ENCODE measurements around the gene SIRT7. TPM values are rescaled to one million over a fixed set of nuclear protein-coding genes. Genes with fewer than 3 reads are reported as not detected.

SIRT7 gene
- total RNA-seq, 1 donor from 2014 or later, result 26.4 TPM

DNA sequence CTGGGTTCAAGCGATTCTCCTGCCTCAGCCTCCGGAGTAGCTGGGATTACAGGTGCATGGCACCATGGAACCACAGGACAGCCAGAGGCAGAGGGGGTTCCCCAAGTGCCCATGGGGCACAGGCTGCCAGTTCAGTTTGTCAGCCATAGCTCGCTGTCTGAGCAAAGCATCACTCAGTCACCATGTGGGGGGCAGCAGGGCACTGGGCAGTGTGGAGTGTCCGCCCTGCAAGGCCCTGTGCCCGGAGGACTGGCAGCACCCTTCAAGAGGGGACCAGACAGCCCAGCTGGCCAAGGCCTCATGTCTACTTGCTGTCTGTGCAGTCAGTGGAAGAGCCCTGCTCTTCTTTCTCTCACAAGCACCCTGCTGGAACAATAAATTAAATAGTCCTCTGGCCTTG is 33.0 kb downstream of the SIRT7 start:
- no peak for DNase-seq (ENCODE audit: low read depth)
- H3K4me3 ChIP-seq (ENCODE audit: low read depth, low read length), result no peak overlapping the region
- TF ChIP-seq, protein P1, sequence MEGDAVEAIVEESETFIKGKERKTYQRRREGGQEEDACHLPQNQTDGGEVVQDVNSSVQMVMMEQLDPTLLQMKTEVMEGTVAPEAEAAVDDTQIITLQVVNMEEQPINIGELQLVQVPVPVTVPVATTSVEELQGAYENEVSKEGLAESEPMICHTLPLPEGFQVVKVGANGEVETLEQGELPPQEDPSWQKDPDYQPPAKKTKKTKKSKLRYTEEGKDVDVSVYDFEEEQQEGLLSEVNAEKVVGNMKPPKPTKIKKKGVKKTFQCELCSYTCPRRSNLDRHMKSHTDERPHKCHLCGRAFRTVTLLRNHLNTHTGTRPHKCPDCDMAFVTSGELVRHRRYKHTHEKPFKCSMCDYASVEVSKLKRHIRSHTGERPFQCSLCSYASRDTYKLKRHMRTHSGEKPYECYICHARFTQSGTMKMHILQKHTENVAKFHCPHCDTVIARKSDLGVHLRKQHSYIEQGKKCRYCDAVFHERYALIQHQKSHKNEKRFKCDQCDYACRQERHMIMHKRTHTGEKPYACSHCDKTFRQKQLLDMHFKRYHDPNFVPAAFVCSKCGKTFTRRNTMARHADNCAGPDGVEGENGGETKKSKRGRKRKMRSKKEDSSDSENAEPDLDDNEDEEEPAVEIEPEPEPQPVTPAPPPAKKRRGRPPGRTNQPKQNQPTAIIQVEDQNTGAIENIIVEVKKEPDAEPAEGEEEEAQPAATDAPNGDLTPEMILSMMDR (IDR thresholded peaks at IDR 0.05; ENCODE audit: insufficient read depth, low read length, poor library complexity, severe bottlenecking), result no peak
- H3K36me3 ChIP-seq (ENCODE audit: control insufficient read depth, insufficient read depth, low read length), result peaks cover 8% of the 10 kb centered on the region
- H3K27me3 ChIP-seq (ENCODE audit: control insufficient read depth, insufficient read depth, low read length), result no peaks in the 10 kb centered on the region

DNA sequence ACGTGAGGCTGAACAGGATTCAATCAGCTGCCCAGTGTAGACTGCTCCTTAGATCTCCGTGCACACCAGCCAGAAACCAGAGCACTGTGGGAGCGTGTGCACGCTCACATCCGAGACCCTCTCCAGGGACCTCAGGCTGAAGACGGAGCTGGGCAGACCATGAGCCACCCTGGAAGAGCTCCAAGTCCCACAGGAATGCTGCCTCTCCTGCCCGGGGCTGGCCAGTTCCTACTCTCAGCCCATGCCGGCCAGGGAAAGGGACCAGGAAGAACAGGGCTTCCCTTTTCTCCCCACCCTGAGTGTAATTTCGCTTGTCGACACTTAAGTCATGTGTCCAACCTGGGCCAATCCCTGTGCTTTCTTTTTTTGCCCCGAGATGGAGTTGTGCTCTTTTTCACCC is 33.5 kb downstream of the SIRT7 start:
- Histone ChIP-seq H3K36me3 (ENCODE audit: control insufficient read depth, insufficient read depth, low read length) (peaks cover 8% of the 10 kb centered on the region), H3K27me3 (ENCODE audit: control insufficient read depth, insufficient read depth, low read length) (no peaks in the 10 kb centered on the region), H3K4me3 (ENCODE audit: low read depth, low read length) (no peak overlapping the region)
- no peak for DNase-seq (ENCODE audit: low read depth)
- TF ChIP-seq, protein P1 (IDR thresholded peaks at IDR 0.05; ENCODE audit: insufficient read depth, low read length, poor library complexity, severe bottlenecking), result no peak

DNA sequence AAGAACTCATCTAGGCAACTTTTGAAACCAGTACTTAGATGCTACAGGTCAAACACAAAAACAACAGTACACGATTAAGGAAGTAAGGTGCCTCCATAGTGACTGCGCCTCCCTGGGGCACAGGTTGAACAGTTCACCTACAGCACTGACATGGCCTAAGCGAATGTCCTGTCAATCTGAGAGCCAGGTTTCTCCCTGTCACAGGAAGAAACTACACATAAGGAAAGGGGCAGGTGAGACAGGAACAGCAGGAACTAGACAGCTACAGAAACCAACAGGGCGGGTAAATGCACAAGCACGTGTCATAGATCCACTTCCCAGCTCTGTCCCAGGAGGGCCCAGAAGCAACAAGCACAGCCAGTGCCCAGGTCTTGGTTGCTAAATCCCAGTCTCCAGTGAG is 38.9 kb downstream of the SIRT7 start:
- Histone ChIP-seq H3K36me3 (ENCODE audit: control insufficient read depth, insufficient read depth, low read length) (no peaks in the 10 kb centered on the region), H3K27me3 (ENCODE audit: control insufficient read depth, insufficient read depth, low read length) (no peaks in the 10 kb centered on the region), H3K4me3 (ENCODE audit: low read depth, low read length) (no peak overlapping the region)
- TF ChIP-seq, protein P1 (IDR thresholded peaks at IDR 0.05; ENCODE audit: insufficient read depth, low read length, poor library complexity, severe bottlenecking), result no peak
- DNase-seq (ENCODE audit: low read depth), result no peak

DNA sequence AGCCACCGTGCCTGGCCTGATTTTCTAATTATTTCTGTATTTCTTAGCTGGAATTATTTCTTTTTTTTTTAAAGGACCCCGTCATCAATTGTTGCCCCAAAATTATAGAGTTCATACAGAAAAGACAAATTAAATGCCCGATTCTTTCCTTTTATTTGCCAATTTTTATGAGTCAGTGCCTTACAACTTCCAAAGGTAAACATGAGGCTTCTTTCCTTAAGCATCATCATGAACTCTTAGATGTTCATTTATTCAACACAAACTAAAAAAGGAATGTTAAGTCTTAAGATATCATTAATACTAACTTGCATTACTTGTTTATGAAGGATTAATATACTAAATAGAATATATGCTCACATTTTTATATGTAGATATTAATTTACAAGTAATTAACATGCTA is 39.7 kb downstream of the SIRT7 start:
- no peak overlapping the region for H3K4me3 ChIP-seq (ENCODE audit: low read depth, low read length)
- DNase-seq (ENCODE audit: low read depth), result no peak
- TF ChIP-seq, protein P1 (IDR thresholded peaks at IDR 0.05; ENCODE audit: insufficient read depth, low read length, poor library complexity, severe bottlenecking), result no peak
- H3K36me3 ChIP-seq (ENCODE audit: control insufficient read depth, insufficient read depth, low read length), result no peaks in the 10 kb centered on the region
- H3K27me3 ChIP-seq (ENCODE audit: control insufficient read depth, insufficient read depth, low read length), result no peaks in the 10 kb centered on the region

DNA sequence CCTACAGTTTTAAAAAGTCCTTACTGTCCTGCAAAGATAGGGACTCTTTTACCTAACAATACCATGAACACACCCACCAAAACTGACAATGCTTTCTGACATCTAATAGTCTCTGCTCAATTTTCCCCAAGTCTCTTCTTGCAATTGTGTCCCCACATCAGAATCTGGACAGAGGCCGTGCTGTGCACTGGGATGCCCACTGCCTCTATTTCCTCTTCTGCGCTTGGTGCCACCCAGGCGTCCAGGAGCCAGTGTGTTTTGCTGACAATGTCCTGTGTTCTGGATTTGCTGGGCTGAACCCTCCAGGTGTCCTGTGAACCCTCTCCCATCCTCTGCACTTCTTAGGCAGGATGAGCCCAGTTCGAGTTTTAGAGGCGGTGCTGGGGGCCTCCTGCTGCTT is 40.4 kb downstream of the SIRT7 start:
- no peak for DNase-seq (ENCODE audit: low read depth)
- no peaks in the 10 kb centered on the region for H3K36me3 ChIP-seq (ENCODE audit: control insufficient read depth, insufficient read depth, low read length)
- no peak overlapping the region for H3K4me3 ChIP-seq (ENCODE audit: low read depth, low read length)
- TF ChIP-seq, protein P1 (IDR thresholded peaks at IDR 0.05; ENCODE audit: insufficient read depth, low read length, poor library complexity, severe bottlenecking), result no peak
- H3K27me3 ChIP-seq (ENCODE audit: control insufficient read depth, insufficient read depth, low read length), result no peaks in the 10 kb centered on the region

DNA sequence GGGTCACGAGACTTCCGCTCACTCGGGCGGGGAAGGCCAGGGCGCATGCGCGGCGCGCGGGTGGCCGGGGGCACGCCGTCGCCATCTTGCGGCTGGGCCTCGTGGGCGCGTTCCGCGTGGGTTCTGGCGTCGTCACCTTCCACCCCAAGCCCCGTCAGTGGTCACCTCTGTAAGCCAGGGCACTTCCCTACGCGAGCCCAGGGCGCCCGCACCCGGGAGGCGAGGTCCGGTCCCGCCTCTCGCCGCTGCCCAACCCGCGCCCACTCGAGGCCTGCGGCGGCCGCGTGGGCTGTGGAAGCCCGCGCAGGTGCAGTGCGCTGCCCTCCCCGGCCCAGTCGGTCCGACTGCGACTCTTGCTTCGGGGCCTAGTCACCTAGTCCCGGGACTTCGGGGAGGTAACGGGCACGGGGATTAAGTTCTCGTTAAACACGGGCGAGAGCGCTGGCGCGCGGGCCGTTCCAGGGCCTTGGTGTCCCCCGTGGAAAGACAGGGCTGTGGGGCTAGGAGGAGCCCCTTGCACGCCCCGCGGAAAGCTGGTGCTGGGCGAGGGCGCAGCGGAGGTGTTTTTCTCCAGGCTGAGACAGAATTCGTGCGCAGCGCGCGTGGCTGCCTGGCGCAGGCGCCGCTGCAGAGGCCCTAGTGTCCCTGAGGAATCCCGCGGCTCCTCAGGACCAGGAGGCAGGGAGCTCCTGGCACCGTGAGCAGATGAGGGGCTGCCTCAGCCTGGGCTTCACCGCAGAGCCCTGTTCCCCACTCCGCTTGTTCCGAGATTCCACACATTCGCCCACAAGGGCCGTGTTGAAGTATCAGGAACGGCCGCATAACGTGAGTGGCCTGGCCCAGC is 46.4 kb downstream of the SIRT7 start:
- H3K36me3 ChIP-seq (ENCODE audit: control insufficient read depth, insufficient read depth, low read length), result peaks cover 3% of the 10 kb centered on the region
- TF ChIP-seq, protein P1 (IDR thresholded peaks at IDR 0.05; ENCODE audit: insufficient read depth, low read length, poor library complexity, severe bottlenecking), result no peak
- no peaks in the 10 kb centered on the region for H3K27me3 ChIP-seq (ENCODE audit: control insufficient read depth, insufficient read depth, low read length)
- DNase-seq (ENCODE audit: low read depth), result peak; percentile 39
- peak overlapping the region; percentile 84 for H3K4me3 ChIP-seq (ENCODE audit: low read depth, low read length)

Data from kidney epithelial cell (primary cell).